HG03354 (cell line): Measurements from ENCODE around the gene HOXD9.

ENCODE experiments used
- ATAC-seq: cut with Tn5 transposase; IDR thresholded peaks from one replicate; pipeline ENCODE4 v1.9.1; 2021; ENCODE audit warnings: mild to moderate bottlenecking; ENCODE audit not compliant: unreplicated experiment, poor library complexity, severe bottlenecking

HOXD9 gene

GRCh38 chr2:176107731-176108181, 14.8 kb upstream of the HOXD9 start:
- no peak for ATAC-seq

GRCh38 chr2:176109192-176109901, 13.2 kb upstream of the HOXD9 start:
- no peak for ATAC-seq

GRCh38 chr2:176109946-176110345, 12.6 kb upstream of the HOXD9 start:
- ATAC-seq = no peak

- ATAC-seq = no peak
Measured at GRCh38 chr2:176110415-176111308, 11.9 kb upstream of the HOXD9 start.

- ATAC-seq = no peak
Measured at GRCh38 chr2:176111309-176111663, 11.2 kb upstream of the HOXD9 start.

GRCh38 chr2:176111846-176112374, 10.6 kb upstream of the HOXD9 start:
- ATAC-seq = no peak

GRCh38 chr2:176112375-176113302, 9.9 kb upstream of the HOXD9 start:
- ATAC-seq = no peak

- no peak for ATAC-seq
Measured at GRCh38 chr2:176114120-176114929, 8.2 kb upstream of the HOXD9 start.

GRCh38 chr2:176114930-176115625, 7.4 kb upstream of the HOXD9 start:
- no peak for ATAC-seq

- ATAC-seq = no peak
Measured at GRCh38 chr2:176115883-176116813, 6.4 kb upstream of the HOXD9 start, which contains the start of gene HOXD10. HOXD10 (plus strand) TSS chr2:176116778; CDS start chr2:176116834, 56 bp downstream.

GRCh38 chr2:176117162-176117822, 5.2 kb upstream of the HOXD9 start:
- no peak for ATAC-seq

- ATAC-seq = no peak
Measured at GRCh38 chr2:176117823-176118371, 4.6 kb upstream of the HOXD9 start.

- ATAC-seq = no peak
Measured at GRCh38 chr2:176118601-176119339, 3.7 kb upstream of the HOXD9 start.

- ATAC-seq = no peak
Measured at GRCh38 chr2:176120364-176121189, 1.9 kb upstream of the HOXD9 start.
